Stimulated activated naive CD4-positive, alpha-beta T cell (primary cell): Measurements from ENCODE around the gene KCNMA1.
A peak's percentile ranks its signal among the peaks of the same experiment; 100 is the strongest.

ENCODE experiments used
- DNase-seq, 6 experiments: peaks; one replicate each; lab custom pipeline; 2025; lab: John Stamatoyannopoulos, UW

Gene KCNMA1

GRCh38 chr10:77011874-77012811 is 625.5 kb downstream of the KCNMA1 start:
- no peak for DNase-seq

DNA sequence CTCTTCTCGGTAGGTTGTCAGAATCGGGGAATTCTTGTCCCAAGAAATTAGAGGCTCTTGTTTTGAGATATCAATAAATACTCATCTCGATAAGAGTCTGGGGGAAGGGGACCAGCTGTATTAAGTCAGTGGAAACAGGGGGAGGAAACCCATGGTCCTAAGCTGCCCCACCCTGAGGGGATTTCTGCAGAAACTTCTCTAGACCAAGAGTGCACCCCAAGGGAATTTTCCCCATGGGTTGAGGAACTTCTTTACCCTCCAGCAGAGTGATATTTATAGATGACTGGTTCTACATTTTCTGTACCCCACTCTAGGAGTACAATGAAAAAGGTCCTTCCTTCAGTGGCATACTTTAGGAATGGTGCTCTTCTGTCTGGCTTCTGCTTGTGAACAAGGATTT is 627.2 kb downstream of the KCNMA1 start:
- DNase-seq: no peak

DNA sequence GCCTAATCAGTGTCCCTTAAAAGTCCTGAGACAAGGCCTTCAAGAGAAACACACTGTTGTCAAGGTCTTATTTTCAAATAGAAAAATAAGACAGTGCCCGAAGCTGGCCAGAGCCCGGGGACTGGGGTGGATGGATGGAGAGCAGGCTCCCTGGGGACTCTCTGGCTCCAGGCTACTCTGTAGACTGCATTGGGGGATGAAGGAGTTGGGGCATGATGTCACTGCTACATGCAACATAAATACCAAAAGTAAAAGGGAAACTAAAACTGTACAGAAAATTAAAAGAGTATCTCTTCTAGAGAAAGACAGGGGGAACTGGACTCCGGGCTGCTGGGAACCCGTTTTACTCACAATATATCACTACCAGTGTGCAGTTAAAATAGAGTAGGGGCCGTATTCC is 629.8 kb downstream of the KCNMA1 start:
- no peak for DNase-seq

GRCh38 chr10:77006836-77007511 is 630.6 kb downstream of the KCNMA1 start:
- DNase-seq: no peak

GRCh38 chr10:77005871-77006270 is 631.7 kb downstream of the KCNMA1 start:
- no peak for DNase-seq

DNA sequence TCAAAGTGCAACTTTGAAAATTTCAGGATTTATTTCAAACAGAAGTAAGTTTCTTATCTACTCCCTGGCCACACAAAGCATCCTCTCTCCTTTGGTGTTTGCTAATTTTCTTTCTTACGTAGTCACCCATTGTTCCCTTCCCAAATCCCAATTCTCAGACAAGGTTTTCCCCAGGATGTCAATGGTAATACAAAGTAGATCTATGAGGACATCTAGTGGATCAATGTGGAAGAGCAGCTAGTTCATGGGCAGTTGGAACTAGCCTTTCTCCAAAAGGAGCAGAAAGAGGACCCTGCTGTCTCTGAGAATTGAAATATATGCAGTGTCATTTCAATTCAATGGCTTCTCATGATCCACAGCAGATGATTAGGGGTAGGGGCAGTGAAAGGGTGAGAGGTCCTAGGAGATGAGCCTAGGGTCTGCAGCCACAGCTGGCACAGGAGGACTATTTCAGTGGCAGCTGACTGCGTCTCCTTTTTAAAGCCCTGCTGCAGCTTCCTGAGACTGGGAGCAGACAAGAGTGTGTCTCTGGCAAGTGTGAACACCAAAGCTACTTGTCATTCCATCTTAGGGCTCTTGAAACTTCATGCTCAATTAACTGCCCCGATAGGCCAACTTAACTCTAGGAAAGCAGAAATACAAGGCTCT is 632.6 kb downstream of the KCNMA1 start:
- DNase-seq: no peak

GRCh38 chr10:77002872-77003271 is 634.7 kb downstream of the KCNMA1 start:
- no peak for DNase-seq

DNA sequence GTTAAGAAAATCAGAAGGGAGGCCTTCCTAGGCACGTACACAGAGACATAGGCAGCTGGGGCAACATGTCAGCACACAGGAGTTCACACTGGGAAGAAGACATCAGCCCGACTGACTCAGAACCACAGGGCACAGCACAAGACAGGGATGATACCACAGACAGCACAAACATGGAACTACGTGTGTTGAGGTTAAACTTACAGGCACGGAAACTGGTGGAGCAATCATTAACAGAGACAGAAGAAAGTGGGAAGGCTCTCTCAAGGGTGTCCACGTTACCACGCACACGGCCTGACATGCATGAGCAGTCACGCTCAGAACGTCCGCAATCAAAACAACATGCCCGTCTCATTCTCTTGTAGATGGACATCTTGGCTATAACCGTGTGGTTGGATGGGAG is 636.4 kb downstream of the KCNMA1 start:
- DNase-seq: no peak

GRCh38 chr10:76998451-76998850 is 639.2 kb downstream of the KCNMA1 start:
- no peak for DNase-seq

- no peak for DNase-seq
Observed at GRCh38 chr10:76997631-76998030, 640.0 kb downstream of the KCNMA1 start.

DNA sequence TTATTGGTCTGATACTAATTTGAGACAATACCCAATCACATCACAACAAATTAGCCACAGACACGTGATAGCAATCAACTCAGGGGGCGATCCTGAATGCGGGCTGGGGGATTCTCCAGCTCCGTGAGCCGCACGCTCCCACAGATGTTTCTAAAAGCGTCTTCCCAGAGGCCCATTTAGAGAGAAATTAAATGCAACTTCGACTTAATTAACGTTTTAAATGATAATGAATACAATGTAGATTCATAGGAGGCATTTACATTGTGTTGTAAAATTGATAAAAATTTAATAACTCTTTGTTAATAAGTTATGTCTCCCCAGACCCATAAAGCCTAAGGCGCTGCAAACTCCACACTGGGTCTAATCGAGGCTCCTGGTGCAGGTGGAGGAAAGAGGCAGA is 642.6 kb downstream of the KCNMA1 start:
- no peak for DNase-seq

DNA sequence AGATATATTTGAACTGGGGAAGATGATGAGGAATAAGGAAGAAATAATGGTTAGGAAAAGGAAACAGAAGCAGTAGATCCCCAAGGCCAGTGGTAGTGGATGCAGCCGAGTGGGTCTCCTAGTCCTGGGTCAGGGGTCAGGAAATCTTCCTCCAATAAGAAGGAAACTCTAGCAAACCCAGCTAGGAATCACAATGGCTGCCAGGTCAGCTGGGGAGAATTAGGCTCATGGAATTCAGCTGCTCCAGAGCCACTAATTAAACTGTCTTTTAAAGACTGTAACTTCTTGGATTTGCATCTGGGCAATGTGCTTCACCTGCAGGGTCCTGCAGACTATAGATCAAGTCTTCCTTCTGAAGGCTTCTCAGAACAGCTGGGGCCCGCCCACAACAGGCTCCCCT is 644.4 kb downstream of the KCNMA1 start:
- no peak for DNase-seq

DNA sequence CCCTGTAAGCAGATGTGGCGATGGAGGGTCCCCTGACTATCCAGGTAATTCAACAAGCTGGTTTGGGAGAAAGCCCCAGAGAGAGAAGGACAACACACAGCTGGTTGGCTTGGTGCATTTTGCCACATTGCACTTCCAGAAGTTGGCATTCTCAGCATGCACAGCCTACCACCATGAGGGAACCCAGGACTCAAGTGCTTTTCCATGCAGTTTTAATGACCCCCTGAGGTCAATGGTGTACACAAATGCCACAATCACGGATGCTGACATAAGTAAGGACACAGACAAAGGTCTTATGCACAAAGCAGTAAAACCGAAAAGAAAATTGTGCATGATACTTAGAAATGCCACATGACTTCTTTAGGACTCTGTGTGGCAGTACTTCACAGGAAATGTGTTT is 645.1 kb downstream of the KCNMA1 start:
- DNase-seq: no peak

DNA sequence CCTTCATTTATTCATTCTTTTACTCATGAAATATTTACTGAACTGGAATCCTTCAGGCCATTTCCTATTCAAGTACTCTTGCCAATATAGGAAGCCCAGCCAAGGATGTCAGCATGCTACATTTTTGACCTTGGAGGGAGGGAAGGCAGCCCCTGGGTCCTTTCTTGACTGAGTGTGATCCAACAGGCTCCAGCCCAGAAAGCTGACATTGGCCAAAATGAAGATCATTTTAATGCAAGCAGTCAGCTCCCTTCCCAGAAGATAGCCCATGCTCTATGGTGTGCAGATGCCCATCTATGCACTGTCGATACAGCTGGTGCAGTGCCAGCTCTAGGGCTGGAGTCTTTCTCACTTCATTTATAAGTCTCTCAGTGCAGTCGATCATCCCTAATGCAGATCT is 646.0 kb downstream of the KCNMA1 start:
- no peak for DNase-seq

- no peak for DNase-seq
Observed at GRCh38 chr10:76990561-76990960, 647.0 kb downstream of the KCNMA1 start.

- DNase-seq: peak in 5 of 6 experiments; percentile 28 to 59 (median 33)
Observed at GRCh38 chr10:76984559-76985443, 652.8 kb downstream of the KCNMA1 start.

GRCh38 chr10:76983624-76984023 is 654.0 kb downstream of the KCNMA1 start:
- DNase-seq: no peak

DNA sequence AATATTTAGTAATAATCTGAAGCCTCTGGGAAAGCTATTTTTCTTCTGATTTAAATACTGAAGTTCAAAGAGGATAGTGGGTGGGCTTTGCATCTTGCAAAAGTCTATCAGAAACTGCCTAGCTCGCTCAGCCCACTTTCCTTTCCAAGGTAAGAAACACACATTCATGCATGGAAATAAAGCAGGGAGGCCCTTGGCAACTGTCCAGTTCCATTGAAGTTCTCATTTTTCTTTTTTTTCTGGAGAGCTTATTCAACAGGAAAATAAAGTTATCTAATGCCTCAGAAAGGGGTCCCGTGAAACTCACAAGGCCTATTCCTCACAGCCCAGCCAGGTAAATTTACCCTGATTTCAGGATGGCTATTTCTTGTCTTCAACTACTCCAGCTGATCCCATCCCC is 654.9 kb downstream of the KCNMA1 start:
- DNase-seq: no peak

GRCh38 chr10:76981251-76981650 is 656.4 kb downstream of the KCNMA1 start:
- no peak for DNase-seq

- no peak for DNase-seq
Observed at GRCh38 chr10:76977901-76978300, 659.7 kb downstream of the KCNMA1 start.

- DNase-seq: no peak
Observed at GRCh38 chr10:76977046-76977445, 660.6 kb downstream of the KCNMA1 start.

GRCh38 chr10:76976142-76976541 is 661.5 kb downstream of the KCNMA1 start:
- DNase-seq: no peak
